Natural killer cell (primary cell): ENCODE data around the gene NEBL. TPM values are rescaled to one million over a fixed set of nuclear protein-coding genes. Genes with fewer than 3 reads are reported as not detected.

Source experiments
- ATAC-seq, 3 donors: fragments of 150-1000 bp in 2 of 3; fragments of 200-7000 bp in 1 of 3; cut with Tn5 transposase; 1 replicate in 1 of 3; 2 replicates in 2 of 3; pipeline ENCODE4 v1.10.0; 2021; ENCODE audit warnings: mild to moderate bottlenecking in 2 of 3, moderate library complexity in 2 of 3
- DNase-seq, 2 donors: peaks; one replicate each; pipeline versions ENCODE4 v3.0.0 to v3.0.0-alpha.2; 2013 to 2021; ENCODE audit warnings: mixed read lengths in 1 of 2
- H3K27ac ChIP-seq: one replicate; pipeline ENCODE4 v1.5.1; 2013; ENCODE audit warnings: mild to moderate bottlenecking, low read length
- H3K27me3 ChIP-seq: one replicate; pipeline ENCODE4 v1.6.1; 2013; ENCODE audit warnings: low read length; ENCODE audit not compliant: control insufficient read depth, insufficient read depth
- H3K36me3 ChIP-seq: one replicate; pipeline ENCODE4 v1.6.1; 2013; ENCODE audit warnings: low read length; ENCODE audit not compliant: control insufficient read depth, insufficient read depth
- H3K4me1 ChIP-seq: one replicate; pipeline ENCODE4 v1.6.1; 2013; ENCODE audit warnings: low read length; ENCODE audit not compliant: control insufficient read depth, insufficient read depth
- H3K4me3 ChIP-seq: one replicate; pipeline ENCODE4 v1.5.1; 2013; ENCODE audit warnings: low read length
- H3K9me3 ChIP-seq: one replicate; pipeline ENCODE4 v1.6.1; 2013; ENCODE audit warnings: low read length; ENCODE audit not compliant: control insufficient read depth, insufficient read depth
- H3K27ac Mint-ChIP-seq, 2 donors: one replicate each; pipeline ENCODE4 v1.8.0; 2022; ENCODE audit warnings: mild to moderate bottlenecking in 2 of 2, mixed read lengths in 2 of 2, moderate library complexity in 1 of 2
- H3K27me3 Mint-ChIP-seq, 2 donors: one replicate each; pipeline ENCODE4 v1.8.0; 2022; ENCODE audit warnings: low read depth in 2 of 2, mixed read lengths in 2 of 2
- H3K36me3 Mint-ChIP-seq: one replicate; pipeline ENCODE4 v1.8.0; 2022; ENCODE audit warnings: mixed read lengths
- H3K4me1 Mint-ChIP-seq, 2 donors: one replicate each; pipeline ENCODE4 v1.8.0; 2022; ENCODE audit warnings: mixed read lengths in 2 of 2
- H3K4me3 Mint-ChIP-seq: one replicate; pipeline ENCODE4 v1.8.0; 2022; ENCODE audit warnings: mild to moderate bottlenecking, moderate library complexity, mixed read lengths
- H3K9me3 Mint-ChIP-seq, 2 donors: one replicate each; pipeline ENCODE4 v1.8.0; 2022; ENCODE audit warnings: mixed read lengths in 2 of 2
- WGBS: methylation state at CpG from one replicate; pipeline ENCODE4 v1.1.7; 2013; ENCODE audit warnings: missing lambda C conversion rate; ENCODE audit not compliant: insufficient coverage; 5-methylcytosine and 5-hydroxymethylcytosine counted together
- intact Hi-C: fragments of 100-400 bp; cut with micrococcal nuclease; formaldehyde crosslinking; loops from one replicate; pipeline ENCODE4 v1.14.2; 2022
- total RNA-seq, 4 donors: library from RNA; stranded (reverse); fragments of 120-200 nt in 1 of 4; gene quantifications; one replicate each; pipeline versions ENCODE4 v1.2.3 to v1.2.4, GENCODE V29; 2013 to 2022
- TF ChIP-seq, protein P1 (sequence below): fragments of 200-600 bp; IDR thresholded peaks from one replicate; pipeline ENCODE4 v1.8.0; 2022; ENCODE audit warnings: antibody characterized with exemption

NEBL gene
- total RNA-seq, 3 donors from 2014 or later (not counting 1 experiment from before 2014, with no cell fraction given): 1.1 to 1.5 TPM; not detected in 1

GRCh38 chr10:20785174-20785573 lies 111.9 kb downstream of the NEBL start:
- Histone ChIP-seq H3K4me1 (no peaks in the 10 kb centered on the region), H3K27ac (no peak overlapping the region), H3K9me3 (no peaks in the 10 kb centered on the region), H3K36me3 (no peaks in the 10 kb centered on the region), H3K4me3 (no peak overlapping the region), H3K27me3 (no peaks in the 10 kb centered on the region)
- Mint-ChIP-seq H3K27me3 (peaks cover 10 to 61% of the 10 kb centered on the region in 2 donors), H3K4me1 (no peaks in the 10 kb centered on the region), H3K36me3 (no peaks in the 10 kb centered on the region), H3K4me3 (no peak overlapping the region), H3K27ac (no peak overlapping the region), H3K9me3 (no peaks in the 10 kb centered on the region)
- no peak for DNase-seq
- ATAC-seq: no peak
- WGBS: 80% methylated on average over 1 of the region's 1 CpG
- TF ChIP-seq, protein P1, sequence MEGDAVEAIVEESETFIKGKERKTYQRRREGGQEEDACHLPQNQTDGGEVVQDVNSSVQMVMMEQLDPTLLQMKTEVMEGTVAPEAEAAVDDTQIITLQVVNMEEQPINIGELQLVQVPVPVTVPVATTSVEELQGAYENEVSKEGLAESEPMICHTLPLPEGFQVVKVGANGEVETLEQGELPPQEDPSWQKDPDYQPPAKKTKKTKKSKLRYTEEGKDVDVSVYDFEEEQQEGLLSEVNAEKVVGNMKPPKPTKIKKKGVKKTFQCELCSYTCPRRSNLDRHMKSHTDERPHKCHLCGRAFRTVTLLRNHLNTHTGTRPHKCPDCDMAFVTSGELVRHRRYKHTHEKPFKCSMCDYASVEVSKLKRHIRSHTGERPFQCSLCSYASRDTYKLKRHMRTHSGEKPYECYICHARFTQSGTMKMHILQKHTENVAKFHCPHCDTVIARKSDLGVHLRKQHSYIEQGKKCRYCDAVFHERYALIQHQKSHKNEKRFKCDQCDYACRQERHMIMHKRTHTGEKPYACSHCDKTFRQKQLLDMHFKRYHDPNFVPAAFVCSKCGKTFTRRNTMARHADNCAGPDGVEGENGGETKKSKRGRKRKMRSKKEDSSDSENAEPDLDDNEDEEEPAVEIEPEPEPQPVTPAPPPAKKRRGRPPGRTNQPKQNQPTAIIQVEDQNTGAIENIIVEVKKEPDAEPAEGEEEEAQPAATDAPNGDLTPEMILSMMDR: no peak
- intact Hi-C loops: no loop called here

DNA sequence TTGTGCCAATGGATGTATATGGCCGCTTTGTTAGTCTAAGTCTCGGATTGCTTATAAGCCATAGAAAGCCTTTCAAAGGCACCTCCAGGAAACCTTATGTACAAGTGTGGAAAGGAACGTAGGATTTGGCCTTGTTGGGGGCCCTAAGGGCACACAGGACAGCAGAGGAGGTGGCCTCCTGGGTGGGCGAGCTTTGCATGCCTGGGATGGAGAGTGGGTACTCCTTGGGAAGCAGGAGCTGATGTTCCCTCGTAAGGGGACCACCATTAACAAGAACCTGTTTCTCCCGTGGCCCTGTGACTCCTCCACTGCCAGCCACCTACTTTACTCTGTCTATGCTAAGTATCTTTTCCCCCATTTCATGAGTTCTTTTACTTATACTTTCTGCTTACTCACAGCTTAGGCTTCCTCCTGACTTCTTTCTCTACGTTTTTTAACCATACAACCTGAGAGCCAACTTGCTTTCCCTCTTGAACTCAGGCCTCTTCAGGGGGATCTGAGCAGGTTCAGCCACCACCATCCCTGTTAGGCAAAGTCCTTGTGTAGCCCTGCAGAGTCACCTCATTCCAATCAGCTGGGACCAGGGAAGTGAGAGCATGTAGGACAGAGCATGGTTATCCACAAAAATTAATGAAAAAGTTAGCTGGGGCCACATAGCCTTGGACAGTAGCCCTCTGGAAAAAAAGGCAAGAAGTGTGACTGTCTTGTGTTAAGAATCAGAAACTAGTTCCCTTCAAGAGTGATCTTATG lies 118.9 kb downstream of the NEBL start:
- no peak for DNase-seq
- Histone ChIP-seq H3K27me3 (no peaks in the 10 kb centered on the region), H3K36me3 (no peaks in the 10 kb centered on the region), H3K9me3 (no peaks in the 10 kb centered on the region), H3K4me1 (no peaks in the 10 kb centered on the region), H3K27ac (no peak overlapping the region), H3K4me3 (no peak overlapping the region)
- H3K9me3 Mint-ChIP-seq: no peaks in the 10 kb centered on the region
- peaks cover 15 to 42% of the 10 kb centered on the region in 2 donors for H3K27me3 Mint-ChIP-seq
- H3K27ac Mint-ChIP-seq: no peak overlapping the region
- intact Hi-C loops: no loop called here
- no peaks in the 10 kb centered on the region for H3K36me3 Mint-ChIP-seq
- H3K4me1 Mint-ChIP-seq: no peaks in the 10 kb centered on the region
- no peak for ATAC-seq
- TF ChIP-seq, protein P1: no peak
- 80% methylated on average over 7 of the region's 7 CpGs for WGBS
- H3K4me3 Mint-ChIP-seq: no peak overlapping the region

- H3K27ac Mint-ChIP-seq: no peak overlapping the region
- no peaks in the 10 kb centered on the region for H3K9me3 Mint-ChIP-seq
- H3K4me3 Mint-ChIP-seq: no peak overlapping the region
- ATAC-seq: no peak
- 88% methylated on average over 2 of the region's 5 CpGs for WGBS
- no peak for DNase-seq
- H3K27ac ChIP-seq: no peak overlapping the region
- intact Hi-C loops: no loop called here
- H3K4me1 Mint-ChIP-seq: no peaks in the 10 kb centered on the region
- no peaks in the 10 kb centered on the region for H3K36me3 ChIP-seq
- H3K4me3 ChIP-seq: no peak overlapping the region
- H3K36me3 Mint-ChIP-seq: no peaks in the 10 kb centered on the region
- no peaks in the 10 kb centered on the region for H3K9me3 ChIP-seq
- peaks cover 15 to 26% of the 10 kb centered on the region in 2 donors for H3K27me3 Mint-ChIP-seq
- TF ChIP-seq, protein P1: no peak
- H3K27me3 ChIP-seq: no peaks in the 10 kb centered on the region
- H3K4me1 ChIP-seq: no peaks in the 10 kb centered on the region
These were observed 120.6 kb downstream of the NEBL start for GRCh38 chr10:20776384-20777118.
